IMR-90 (cell line): ENCODE data around the gene CACNA1G. TPM values are rescaled to one million over a fixed set of nuclear protein-coding genes. Genes with fewer than 3 reads are reported as not detected.

ENCODE experiments used
- ATAC-seq: fragments of 200-7000 bp; cut with Tn5 transposase; 2 replicates; pipeline ENCODE4 v1.9.1; 2020; ENCODE audit warnings: low read depth, mild to moderate bottlenecking, moderate library complexity
- BruUV-seq: library from RNA; stranded (reverse); fragments of 400-500 nt; replicated peaks from 2 replicates; lab custom pipeline; 2021; lab: Mats Ljungman, UMichigan
- CTCF ChIA-PET: fragments of 300-600 bp; formaldehyde crosslinking; extraction: SDS; loops from one replicate; lab custom pipeline; 2021; ENCODE audit warnings: antibody characterized with exemption; lab: Yijun Ruan, JAX
- POLR2A ChIA-PET: fragments of 300-600 bp; sonication (Branson Sonifier 250); formaldehyde crosslinking; loops from one replicate; lab custom pipeline; 2022; ENCODE audit warnings: antibody characterized with exemption; ENCODE audit not compliant: unreplicated experiment; lab: Charles Lee
- DNase-seq: peaks from one replicate; pipeline ENCODE4 v3.0.0; 2013
- H2AFZ ChIP-seq: replicated peaks from 2 replicates; pipeline ENCODE3; 2013; ENCODE audit warnings: low read length, mild to moderate bottlenecking; ENCODE audit not compliant: poor library complexity
- H2AK5ac ChIP-seq: 2 replicates; pipeline ENCODE4 v1.6.1; 2013; ENCODE audit warnings: low read depth, low read length, inconsistent platforms
- H2AK9ac ChIP-seq: replicated peaks from 2 replicates; pipeline ENCODE3; 2013; ENCODE audit warnings: mild to moderate bottlenecking, low read depth, low read length, moderate library complexity; ENCODE audit not compliant: poor library complexity
- H2BK120ac ChIP-seq: 2 replicates; pipeline ENCODE4 v1.6.1; 2013; ENCODE audit warnings: low read depth, low read length, inconsistent platforms
- H2BK15ac ChIP-seq: 3 replicates; pipeline ENCODE4 v1.6.1; 2013; ENCODE audit warnings: low read depth, low read length, inconsistent platforms
- H2BK20ac ChIP-seq: 2 replicates; pipeline ENCODE4 v1.6.1; 2013; ENCODE audit warnings: low read depth, mild to moderate bottlenecking, inconsistent platforms, low read length, moderate library complexity
- H2BK5ac ChIP-seq: 2 replicates; pipeline ENCODE4 v1.6.1; 2013; ENCODE audit warnings: mild to moderate bottlenecking, low read depth, low read length, inconsistent platforms; ENCODE audit not compliant: poor library complexity, severe bottlenecking
- H3K14ac ChIP-seq: replicated peaks from 2 replicates; pipeline ENCODE4 v1.6.1; 2013; ENCODE audit warnings: low read depth, low read length, inconsistent platforms
- H3K18ac ChIP-seq: 2 replicates; pipeline ENCODE4 v1.6.1; 2013; ENCODE audit warnings: low read depth, low read length, control low read depth
- H3K23ac ChIP-seq: 2 replicates; pipeline ENCODE4 v1.6.1; 2013; ENCODE audit warnings: low read depth, low read length, inconsistent platforms
- H3K27ac ChIP-seq: 2 replicates; pipeline ENCODE4 v1.5.1; 2013; ENCODE audit warnings: mild to moderate bottlenecking, control low read depth, low read length; ENCODE audit not compliant: insufficient read depth
- H3K27me3 ChIP-seq: 2 replicates; pipeline ENCODE4 v1.6.1; 2013; ENCODE audit warnings: low read length; ENCODE audit not compliant: control insufficient read depth, insufficient read depth
- H3K36me3 ChIP-seq: 2 replicates; pipeline ENCODE4 v1.6.1; 2013; ENCODE audit warnings: low read length, mixed read lengths; ENCODE audit not compliant: control insufficient read depth, insufficient read depth
- H3K4ac ChIP-seq: 2 replicates; pipeline ENCODE4 v1.6.1; 2013; ENCODE audit warnings: low read depth, low read length, inconsistent platforms
- H3K4me1 ChIP-seq: 2 replicates; pipeline ENCODE4 v1.6.1; 2013; ENCODE audit warnings: low read length, mixed read lengths; ENCODE audit not compliant: control insufficient read depth, insufficient read depth
- H3K4me2 ChIP-seq: 2 replicates; pipeline ENCODE4 v1.6.1; 2013; ENCODE audit warnings: low read depth, mild to moderate bottlenecking, control low read depth, low read length, moderate library complexity
- H3K4me3 ChIP-seq: 2 replicates; pipeline ENCODE4 v1.5.1; 2013; ENCODE audit warnings: low read depth, mild to moderate bottlenecking, control low read depth, low read length, moderate library complexity; ENCODE audit not compliant: insufficient read depth
- H3K56ac ChIP-seq: 2 replicates; pipeline ENCODE4 v1.6.1; 2013; ENCODE audit warnings: low read length, inconsistent platforms; ENCODE audit not compliant: insufficient read depth; ENCODE audit errors: extremely low read depth
- H3K79me1 ChIP-seq, 2 experiments: 2 replicates each; pipeline ENCODE4 v1.6.1; 2013; ENCODE audit warnings: low read length in 2 of 2, inconsistent platforms in 1 of 2, low read depth in 1 of 2
- H3K9ac ChIP-seq: 2 replicates; pipeline ENCODE4 v1.6.1; 2013; ENCODE audit warnings: low read depth, low read length, control low read depth
- H3K9me1 ChIP-seq: 2 replicates; pipeline ENCODE4 v1.6.1; 2013; ENCODE audit warnings: low read length, inconsistent platforms; ENCODE audit not compliant: insufficient read depth
- H3K9me3 ChIP-seq: 2 replicates; pipeline ENCODE4 v1.6.1; 2013; ENCODE audit warnings: low read length; ENCODE audit not compliant: control insufficient read depth, insufficient read depth
- H4K20me1 ChIP-seq: 2 replicates; pipeline ENCODE4 v1.6.1; 2013; ENCODE audit warnings: low read length, inconsistent platforms; ENCODE audit not compliant: insufficient read depth
- H4K5ac ChIP-seq: 2 replicates; pipeline ENCODE4 v1.6.1; 2013; ENCODE audit warnings: mild to moderate bottlenecking, low read depth, low read length, control low read depth
- H4K8ac ChIP-seq, 2 experiments: 2 replicates each; pipeline ENCODE4 v1.6.1; 2013; ENCODE audit warnings: low read depth in 2 of 2, low read length in 2 of 2, control low read depth in 1 of 2, inconsistent platforms in 1 of 2
- H4K91ac ChIP-seq: 2 replicates; pipeline ENCODE4 v1.6.1; 2013; ENCODE audit warnings: low read depth, low read length, inconsistent platforms; ENCODE audit not compliant: insufficient read depth
- BHLHE40 ChIP-seq: fragments of 150-350 bp; IDR thresholded peaks from 2 replicates; pipeline ENCODE4 v1.6.1; 2016; ENCODE audit warnings: mild to moderate bottlenecking, low read depth, low read length
- CEBPB ChIP-seq: IDR thresholded peaks from 2 replicates; pipeline ENCODE4 v1.6.1; 2012; ENCODE audit warnings: low read depth, low read length, improper control_type of control experiment
- CTCF ChIP-seq: conservative IDR thresholded peaks from 2 replicates; pipeline ENCODE4 v1.5.1; 2012; ENCODE audit warnings: mild to moderate bottlenecking, low read depth, low read length, improper control_type of control experiment
- ELK1 ChIP-seq: fragments of 150-350 bp; IDR thresholded peaks from 2 replicates; pipeline ENCODE4 v1.6.1; 2016; ENCODE audit warnings: low read depth, mild to moderate bottlenecking, low read length, moderate library complexity, borderline replicate concordance
- FOS ChIP-seq: fragments of 150-350 bp; IDR thresholded peaks from 2 replicates; pipeline ENCODE4 v1.6.1; 2016; ENCODE audit warnings: low read depth, low read length
- MAZ ChIP-seq: IDR thresholded peaks from 2 replicates; pipeline ENCODE4 v1.6.1; 2012; ENCODE audit warnings: low read depth, mild to moderate bottlenecking, low read length, improper control_type of control experiment, moderate library complexity, borderline replicate concordance
- MXI1 ChIP-seq: IDR thresholded peaks from 2 replicates; pipeline ENCODE4 v1.6.1; 2012; ENCODE audit warnings: low read depth, mild to moderate bottlenecking, low read length, moderate library complexity, borderline replicate concordance
- RCOR1 ChIP-seq: IDR thresholded peaks from 2 replicates; pipeline ENCODE4 v1.6.1; 2012; ENCODE audit warnings: mild to moderate bottlenecking, low read length, improper control_type of control experiment; ENCODE audit not compliant: insufficient replicate concordance
- RFX5 ChIP-seq: IDR thresholded peaks from 2 replicates; pipeline ENCODE4 v1.8.0; 2012; ENCODE audit warnings: low read depth, mild to moderate bottlenecking, low read length, moderate library complexity
- SMC3 ChIP-seq: fragments of 150-350 bp; IDR thresholded peaks from 2 replicates; pipeline ENCODE4 v1.6.1; 2016; ENCODE audit warnings: low read depth, mild to moderate bottlenecking, antibody characterized with exemption, low read length, moderate library complexity
- WGBS, 2 experiments: methylation state at CpG; one replicate each; pipeline versions ENCODE4 v1.1.5 to v1.1.7; 2013; ENCODE audit warnings: missing lambda C conversion rate in 2 of 2; ENCODE audit not compliant: insufficient read length in 1 of 2; ENCODE audit errors: extremely low coverage in 2 of 2; 5-methylcytosine and 5-hydroxymethylcytosine counted together
- dilution Hi-C: fragments of 300-500 bp; cut with HindIII; formaldehyde crosslinking; loops from one replicate; pipeline ENCODE4 v1.14.3; 2018; ENCODE audit warnings: low sequenced_read_pairs; ENCODE audit not compliant: unreplicated experiment
- in situ Hi-C: fragments of 300-500 bp; cut with MboI; formaldehyde crosslinking; loops from 3 replicates; pipeline ENCODE4 v1.14.3; 2019; ENCODE audit warnings: low sequenced_read_pairs, inconsistent platforms, mixed read lengths
- intact Hi-C: fragments of 100-400 bp; cut with micrococcal nuclease; formaldehyde crosslinking; loops from 2 replicates; pipeline ENCODE4 v1.10.0; 2022
- polyA plus RNA-seq, 3 experiments: library from polyadenylated mRNA; depleted of rRNA; stranded (reverse); fragments of >200 nt; gene quantifications; 2 replicates each; pipeline ENCODE4 v1.2.3, GENCODE V29; 2012; ENCODE audit warnings: low replicate concordance in 1 of 3
- total RNA-seq: library from RNA; depleted of rRNA; stranded (reverse); fragments of >200 nt; gene quantifications from 2 replicates; pipeline ENCODE4 v1.2.3, GENCODE V29; 2012

Gene CACNA1G
- total and polyA plus RNA-seq, 2 of the 4 experiments (the other 2 are of a cell fraction) = under 0.01 to 0.03 TPM

- Histone ChIP-seq H3K4me1 (peaks cover 5% of the 10 kb centered on the region), H3K27me3 (peaks cover 7% of the 10 kb centered on the region; the same call in 1 of the 2 replicates), H4K8ac (no peak overlapping the region), H2BK15ac (no peak overlapping the region), H3K9me1 (0 out of 2 replicates have a peak, but pooled peaks cover 6% of the 10 kb centered on the region), H3K18ac (no peak overlapping the region), H2AK9ac (no peak overlapping the region), H4K20me1 (no peaks in the 10 kb centered on the region), H4K5ac (no peak overlapping the region), H2BK120ac (no peak overlapping the region), H3K14ac (no peak overlapping the region), H3K56ac (no peak overlapping the region), H4K91ac (no peak overlapping the region), H2AFZ (peak overlapping the region; percentile 34), H3K4me3 (no peak overlapping the region), H3K79me1 (no peaks in the 10 kb centered on the region), H3K4me2 (no peak overlapping the region), H3K9ac (no peak overlapping the region), H3K9me3 (no peaks in the 10 kb centered on the region), H3K4ac (no peak overlapping the region), H3K36me3 (no peaks in the 10 kb centered on the region), H2AK5ac (no peak overlapping the region), H3K27ac (no peak overlapping the region), H3K23ac (no peak overlapping the region), H2BK20ac (no peak overlapping the region), H2BK5ac (no peak overlapping the region)
- no peak for ATAC-seq
- TF ChIP-seq RFX5 (no peak), SMC3 (no peak), CTCF (no peak), MXI1 (no peak), MAZ (no peak), CEBPB (no peak), RCOR1 (no peak), BHLHE40 (no peak), FOS (no peak), ELK1 (no peak)
- BruUV-seq = no TSS peak
- no peak for DNase-seq
- CTCF ChIA-PET = interaction anchor here (0.6 to 1.7 kb wide), 6 partner anchors 9 to 143 kb away, joined by 3 to 8 read pairs (median 4); no protein-coding TSS in a partner anchor
- POLR2A ChIA-PET = interaction anchor here (0.6 kb wide), 1 partner anchor 205 kb away, joined by 10 read pairs; no protein-coding TSS in a partner anchor
- dilution Hi-C loops = no loop called here
- 72% methylated on average over 6 of the region's 17 CpGs; no CpG with 5 or more reads in 1 of the 2 experiments for WGBS, 2 experiments
- intact Hi-C loops = loop anchor here (2.0 kb wide), 1 partner anchor 68 kb away; no protein-coding TSS in a partner anchor
- in situ Hi-C loops = loop anchor here (5.0 kb wide), 1 partner anchor 80 kb away; the partner anchor contains the start of gene SPATA20
Measured at GRCh38 chr17:50627036-50627781, 66.7 kb downstream of the CACNA1G start.
